Measurements from ENCODE around the gene STRIT1. TPM values are rescaled to one million over a fixed set of nuclear protein-coding genes. Genes with fewer than 3 reads are reported as not detected.

The STRIT1 gene
- total RNA-seq: not detected
- long read RNA-seq, donor 1: 0 reads
- long read RNA-seq, donor 2: 0 reads

DNA sequence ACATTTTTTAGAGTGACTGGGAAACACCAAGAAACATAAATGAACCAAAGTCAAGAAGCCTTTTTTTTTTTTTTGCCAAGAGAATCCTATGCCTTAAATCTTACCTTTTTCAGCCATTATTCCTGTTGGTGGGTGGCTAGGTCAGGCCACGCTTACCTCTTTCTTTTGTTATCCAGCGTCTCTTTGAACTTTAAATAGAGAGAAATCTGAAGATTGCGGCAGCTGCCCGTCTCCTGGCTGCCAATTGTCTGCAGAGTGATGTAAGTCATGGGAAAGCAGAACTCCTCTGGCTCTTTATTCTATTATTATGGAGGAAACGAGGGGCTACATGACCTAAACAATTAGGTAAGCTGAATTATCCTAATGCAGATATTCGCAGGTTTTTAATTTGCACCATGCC is at the start of gene STRIT1:
STRIT1 (minus strand) TSS at position 168 of the 400 bp plus-strand sequence.
- intact Hi-C loops (cut with DNase I): no loop called here
- DNase-seq (ENCODE audit: low spot score): no peak

DNA sequence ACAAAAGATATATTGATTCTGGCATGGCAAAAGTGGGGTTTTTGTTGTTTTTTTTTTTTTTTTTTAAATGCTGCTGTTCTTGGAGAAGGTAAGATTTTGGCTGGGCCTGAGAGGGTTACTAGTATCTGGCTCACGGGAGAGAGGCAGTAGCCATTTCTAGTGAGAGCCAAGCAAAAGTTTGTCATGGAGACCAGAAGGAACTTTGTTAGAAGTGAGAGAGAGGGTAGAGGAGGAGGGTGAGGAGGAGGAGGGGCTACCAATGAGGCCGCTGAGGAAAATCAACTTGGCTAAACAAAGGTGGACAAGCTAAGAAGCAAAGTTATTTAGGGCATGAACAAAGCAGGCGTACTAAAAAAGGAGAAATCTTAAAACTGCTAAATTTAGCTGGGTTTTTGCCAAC is 48.9 kb upstream of the STRIT1 start:
- DNase-seq (ENCODE audit: low spot score): no peak
- intact Hi-C loops (cut with DNase I): no loop called here

DNA sequence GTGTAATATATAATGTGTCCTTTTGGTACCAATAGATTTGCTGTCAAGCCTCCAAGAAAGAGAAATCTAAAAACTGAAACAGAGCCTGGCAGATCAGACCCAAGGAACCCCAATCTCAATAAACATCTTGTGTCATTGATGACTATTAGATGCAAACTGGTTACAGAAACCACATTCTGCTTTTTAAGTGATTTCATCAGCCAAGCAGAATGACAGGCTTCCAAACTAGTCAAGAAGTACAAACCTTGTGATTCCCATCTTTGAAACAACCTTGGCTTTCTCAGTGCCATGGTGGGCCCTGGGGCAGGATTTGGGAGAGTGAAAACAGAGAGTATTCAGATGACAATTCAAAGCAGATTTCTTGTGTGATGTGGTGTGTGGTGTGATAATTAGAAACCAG is 45.6 kb upstream of the STRIT1 start:
- intact Hi-C loops (cut with DNase I): no loop called here
- DNase-seq (ENCODE audit: low spot score): no peak

DNA sequence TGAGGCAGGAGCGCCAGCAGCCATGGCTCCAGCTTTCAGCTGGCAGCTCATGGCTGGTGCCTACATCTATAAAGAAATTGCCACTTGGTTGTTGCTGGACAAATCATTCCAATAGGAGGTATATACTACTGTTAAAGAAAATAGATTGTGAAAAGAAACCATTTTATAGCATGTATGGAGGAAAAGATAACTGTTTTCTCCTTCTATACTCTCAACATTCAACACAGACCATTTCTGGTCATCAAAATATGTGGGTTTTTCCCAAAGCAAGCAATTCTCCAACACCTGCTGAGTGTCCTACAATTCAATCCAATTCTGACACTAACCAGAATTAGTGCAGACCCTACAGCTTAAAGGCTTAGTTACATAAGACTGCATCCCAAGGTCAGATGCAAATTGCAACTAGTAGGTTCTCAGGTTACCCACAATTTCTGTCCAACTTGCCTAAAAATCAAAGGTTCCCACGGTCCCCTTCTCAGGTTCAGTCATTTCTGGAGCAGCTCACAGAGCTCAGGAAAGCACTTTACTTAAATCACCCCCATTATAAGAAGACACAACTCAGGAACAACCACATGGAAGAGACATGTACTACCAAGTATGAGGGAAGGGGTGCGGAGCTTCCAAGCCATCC is 42.4 kb upstream of the STRIT1 start:
- intact Hi-C loops (cut with DNase I): no loop called here
- no peak for DNase-seq (ENCODE audit: low spot score)

DNA sequence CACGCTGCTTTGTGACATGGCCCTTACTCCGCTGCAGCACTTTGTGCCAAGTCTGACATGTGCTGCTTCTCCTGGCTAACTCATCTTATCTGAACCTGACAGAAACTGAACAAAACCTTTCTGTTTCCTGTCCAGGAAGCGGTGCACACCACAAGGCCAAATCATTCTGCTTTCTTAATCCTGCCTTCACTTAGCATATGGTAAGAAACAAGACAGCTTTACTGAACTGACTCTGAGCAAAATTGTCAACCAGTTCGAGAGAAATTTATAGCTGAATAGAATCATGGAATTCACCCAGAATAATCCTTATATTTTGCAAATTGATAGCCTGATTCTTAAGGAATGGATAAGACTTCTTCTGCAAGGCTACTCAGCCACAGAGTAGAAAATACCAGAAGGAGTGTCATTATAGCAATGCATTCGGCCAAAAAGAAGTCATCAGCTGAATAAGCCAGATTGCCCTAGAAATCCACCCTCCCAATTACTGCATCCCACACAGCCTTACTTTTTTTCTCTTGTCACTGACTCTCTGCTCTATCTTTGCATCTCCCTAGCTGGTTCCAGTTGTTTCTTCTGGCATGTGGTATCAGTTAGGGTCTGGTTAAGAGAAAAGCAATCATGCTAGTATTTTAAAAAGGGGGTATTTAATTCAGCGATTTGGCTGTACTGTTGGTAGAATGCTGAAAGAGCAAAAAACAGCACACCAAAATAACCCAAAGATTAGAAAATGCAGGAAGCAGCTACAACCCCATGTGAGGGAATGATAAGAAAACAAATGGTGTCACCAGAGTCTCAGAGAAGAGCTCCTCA is 41.6 kb upstream of the STRIT1 start:
- no peak for DNase-seq (ENCODE audit: low spot score)
- intact Hi-C loops (cut with DNase I): no loop called here

GRCh38 chr3:155334215-155334913 is 40.9 kb upstream of the STRIT1 start:
- no peak for DNase-seq (ENCODE audit: low spot score)
- intact Hi-C loops (cut with DNase I): no loop called here

- intact Hi-C loops (cut with DNase I): no loop called here
- no peak for DNase-seq (ENCODE audit: low spot score)
Measured at GRCh38 chr3:155332716-155333115, 39.2 kb upstream of the STRIT1 start.

DNA sequence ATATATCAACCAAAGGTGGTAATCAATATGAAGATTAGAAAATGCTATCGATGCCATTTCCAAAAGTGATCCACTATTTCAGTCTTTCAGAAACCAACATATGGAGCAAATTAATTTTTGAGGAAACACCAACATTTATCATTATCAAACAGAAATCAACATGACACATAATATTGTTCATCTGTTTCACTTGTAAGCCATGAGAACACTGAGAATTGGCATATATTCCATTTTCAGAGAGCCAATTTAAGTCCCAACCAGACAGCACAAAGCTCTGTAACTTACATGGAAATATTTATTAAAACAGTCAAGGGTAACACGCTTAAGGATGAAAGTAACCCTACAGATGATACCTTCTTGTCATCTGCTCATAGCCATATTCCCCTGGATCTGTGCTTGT is 37.6 kb upstream of the STRIT1 start:
- intact Hi-C loops (cut with DNase I): no loop called here
- no peak for DNase-seq (ENCODE audit: low spot score)

DNA sequence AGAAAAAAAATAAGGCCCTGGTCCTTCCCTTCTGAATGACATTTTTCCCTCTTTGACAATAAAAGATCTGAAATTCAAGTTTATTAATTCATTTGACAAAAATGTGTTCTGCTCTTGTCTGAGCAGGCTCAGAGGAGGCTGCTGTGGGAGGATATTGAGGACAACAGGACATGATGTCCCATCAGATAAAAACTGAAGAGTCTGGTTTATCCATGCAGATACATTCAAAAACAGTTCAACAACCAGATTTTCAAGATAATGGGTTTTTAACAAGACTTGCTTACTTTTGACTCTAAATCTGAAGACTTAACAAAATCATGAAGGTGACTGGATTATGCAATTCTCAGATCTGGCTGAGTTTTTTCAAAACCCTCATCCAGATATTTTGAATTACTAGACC is 36.9 kb upstream of the STRIT1 start:
- DNase-seq (ENCODE audit: low spot score): no peak
- intact Hi-C loops (cut with DNase I): no loop called here

- DNase-seq (ENCODE audit: low spot score): no peak
- intact Hi-C loops (cut with DNase I): loop anchor here (10.0 kb wide), 1 partner anchor 565 kb away; no protein-coding TSS in a partner anchor
Measured at GRCh38 chr3:155329513-155330048, 36.1 kb upstream of the STRIT1 start.

GRCh38 chr3:155327871-155328270 is 34.4 kb upstream of the STRIT1 start:
- no peak for DNase-seq (ENCODE audit: low spot score)
- intact Hi-C loops (cut with DNase I): loop anchor here (10.0 kb wide), 1 partner anchor 563 kb away; no protein-coding TSS in a partner anchor

GRCh38 chr3:155327430-155327829 is 33.9 kb upstream of the STRIT1 start:
- no peak for DNase-seq (ENCODE audit: low spot score)

GRCh38 chr3:155326901-155327300 is 33.4 kb upstream of the STRIT1 start:
- intact Hi-C loops (cut with DNase I): loop anchor here (10.0 kb wide), 1 partner anchor 562 kb away; no protein-coding TSS in a partner anchor
- DNase-seq (ENCODE audit: low spot score): no peak

More at GRCh38 chr3:155327430-155327829, 33.9 kb upstream of the STRIT1 start:
- intact Hi-C loops (cut with DNase I): loop anchor here (10.0 kb wide), 1 partner anchor 563 kb away; no protein-coding TSS in a partner anchor

- intact Hi-C loops (cut with DNase I): loop anchor here (10.0 kb wide), 1 partner anchor 561 kb away; no protein-coding TSS in a partner anchor
- no peak for DNase-seq (ENCODE audit: low spot score)
Measured at GRCh38 chr3:155326244-155326643, 32.8 kb upstream of the STRIT1 start.

- intact Hi-C loops (cut with DNase I): loop anchor here (10.0 kb wide), 1 partner anchor 561 kb away; no protein-coding TSS in a partner anchor
- no peak for DNase-seq (ENCODE audit: low spot score)
Measured at GRCh38 chr3:155325263-155325835, 31.9 kb upstream of the STRIT1 start.

GRCh38 chr3:155323063-155323666 is 29.7 kb upstream of the STRIT1 start:
- no peak for DNase-seq (ENCODE audit: low spot score)
- intact Hi-C loops (cut with DNase I): loop anchor here (10.0 kb wide), 1 partner anchor 558 kb away; no protein-coding TSS in a partner anchor

GRCh38 chr3:155321418-155321817 is 27.9 kb upstream of the STRIT1 start:
- intact Hi-C loops (cut with DNase I): loop anchor here (10.0 kb wide), 1 partner anchor 557 kb away; no protein-coding TSS in a partner anchor
- no peak for DNase-seq (ENCODE audit: low spot score)

DNA sequence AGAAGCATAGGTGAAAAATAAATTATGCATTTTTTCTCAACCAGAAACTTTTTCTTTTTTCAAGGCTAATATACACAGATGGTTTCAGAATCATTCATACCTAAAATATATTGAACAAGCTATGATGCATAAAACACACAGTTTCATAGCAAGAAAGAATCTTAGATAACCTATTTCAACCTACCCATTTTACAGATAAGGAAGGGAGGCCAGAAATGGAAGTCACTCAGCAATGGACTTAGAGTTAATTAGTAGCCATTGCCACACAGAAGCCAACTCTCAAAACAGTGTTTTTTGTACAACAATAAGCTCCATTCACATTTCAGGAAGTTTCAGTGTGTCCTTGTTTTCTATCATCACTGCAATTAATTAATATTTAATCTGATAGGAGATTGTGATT is 27.5 kb upstream of the STRIT1 start:
- intact Hi-C loops (cut with DNase I): loop anchor here (10.0 kb wide), 1 partner anchor 556 kb away; no protein-coding TSS in a partner anchor
- no peak for DNase-seq (ENCODE audit: low spot score)

DNA sequence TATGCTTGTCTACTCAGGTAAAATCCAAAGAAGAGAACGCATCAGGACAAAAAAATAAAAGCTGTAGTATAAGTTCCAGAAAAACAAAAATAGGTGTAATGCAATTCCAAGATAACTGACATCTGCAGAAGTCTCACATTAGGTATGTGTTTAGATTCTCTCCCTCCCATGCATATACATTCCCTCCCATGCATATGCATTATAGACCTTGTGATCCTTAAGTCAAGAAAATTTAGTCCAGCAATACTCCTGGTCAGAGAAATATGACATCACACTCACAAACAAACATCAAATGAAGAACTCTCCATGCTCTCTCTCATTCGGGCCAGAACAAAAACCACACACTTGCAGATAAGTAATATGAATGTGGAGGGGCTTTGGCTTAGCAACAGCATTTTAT is 25.3 kb upstream of the STRIT1 start:
- intact Hi-C loops (cut with DNase I): no loop called here
- DNase-seq (ENCODE audit: low spot score): no peak

Measured in posterior vena cava (tissue), 2 donors.